NCI-H2171 (cell line): ENCODE results near the gene TP73.

Source experiments
- DNase-seq: peaks from one replicate; lab custom pipeline; 2025; lab: John Stamatoyannopoulos, UW

The TP73 gene

GRCh38 chr1:3768811-3769390 lies 116.6 kb downstream of the TP73 start:
- DNase-seq, result no peak

- DNase-seq, result no peak
These were observed 117.9 kb downstream of the TP73 start for GRCh38 chr1:3770047-3770765.

- DNase-seq, result no peak
These were observed 119.1 kb downstream of the TP73 start for GRCh38 chr1:3771108-3772026.

GRCh38 chr1:3772027-3772714 lies 119.9 kb downstream of the TP73 start:
- DNase-seq, result peak; percentile 66

GRCh38 chr1:3772715-3773571 lies 120.6 kb downstream of the TP73 start, which contains the start of gene SMIM1:
Gene SMIM1, plus strand, starts transcription at chr1:3772749. Its CDS starts 2,625 bp downstream, at chr1:3775374.
- DNase-seq, result no peak

GRCh38 chr1:3773572-3774275 lies 121.4 kb downstream of the TP73 start:
- no peak for DNase-seq

- no peak for DNase-seq
These were observed 122.1 kb downstream of the TP73 start for GRCh38 chr1:3774276-3774945.

GRCh38 chr1:3774946-3775489 lies 122.7 kb downstream of the TP73 start:
- no peak for DNase-seq

GRCh38 chr1:3775490-3776230 lies 123.3 kb downstream of the TP73 start:
- peak; percentile 52 for DNase-seq

- no peak for DNase-seq
These were observed 124.1 kb downstream of the TP73 start for GRCh38 chr1:3776231-3776961.

GRCh38 chr1:3777078-3777547 lies 124.8 kb downstream of the TP73 start:
- DNase-seq, result peak; percentile 32

GRCh38 chr1:3777647-3778589 lies 125.6 kb downstream of the TP73 start:
- DNase-seq, result no peak

GRCh38 chr1:3778590-3779264 lies 126.4 kb downstream of the TP73 start:
- peak; percentile 28 for DNase-seq

- peak; percentile 8 for DNase-seq
These were observed 127.1 kb downstream of the TP73 start for GRCh38 chr1:3779265-3779911.

- DNase-seq, result no peak
These were observed 127.6 kb downstream of the TP73 start for GRCh38 chr1:3779912-3780416.

GRCh38 chr1:3780901-3781300 lies 128.6 kb downstream of the TP73 start:
- no peak for DNase-seq
